HEK293 (cell line): ENCODE measurements around the gene SEMG2.

Experiments
- CTCF ChIA-PET: fragments of 350-600 bp; formaldehyde crosslinking; extraction: SDS; loops from one replicate; lab custom pipeline; 2021; ENCODE audit warnings: antibody characterized with exemption; lab: Yijun Ruan, JAX
- POLR2A ChIA-PET: fragments of 300-600 bp; formaldehyde crosslinking; extraction: SDS; loops from one replicate; lab custom pipeline; 2020; ENCODE audit warnings: antibody characterized with exemption, inconsistent platforms; lab: Yijun Ruan, JAX
- H3K27ac ChIP-seq: fragments of 200-500 bp; sonication (Bioruptor generic); 2 replicates; pipeline ENCODE4 v1.5.1; 2014; ENCODE audit warnings: low read depth, low read length, control low read depth, inconsistent platforms; ENCODE audit errors: extremely low read depth
- H3K36me3 ChIP-seq, 2 experiments: fragments of 200-500 bp in 1 of 2; sonication (Bioruptor generic) in 1 of 2; 1 replicate in 1 of 2; 2 replicates in 1 of 2; pipeline ENCODE4 v1.5.1; 2014 to 2017; ENCODE audit warnings: inconsistent platforms in 2 of 2, low read length in 2 of 2; ENCODE audit not compliant: control insufficient read depth in 2 of 2, insufficient read depth in 1 of 2
- H3K4me1 ChIP-seq: fragments of 200-500 bp; sonication (Bioruptor generic); 2 replicates; pipeline ENCODE4 v1.5.1; 2014; ENCODE audit warnings: mild to moderate bottlenecking, low read length, inconsistent platforms; ENCODE audit not compliant: control insufficient read depth, insufficient read depth
- H3K4me3 ChIP-seq: 2 replicates; pipeline ENCODE4 v1.5.1; 2011; ENCODE audit warnings: low read depth, mild to moderate bottlenecking, control low read depth, low read length, moderate library complexity
- H3K9me3 ChIP-seq: fragments of 200-500 bp; sonication (Bioruptor generic); 2 replicates; pipeline ENCODE4 v1.5.1; 2014; ENCODE audit warnings: low read depth, low read length, inconsistent platforms; ENCODE audit not compliant: control insufficient read depth, insufficient read depth
- KLF1 ChIP-seq: fragments of 450-650 bp; formaldehyde crosslinking; IDR thresholded peaks from 2 replicates; pipeline ENCODE4 v1.5.1; 2016; ENCODE audit warnings: missing biosample characterization, missing genetic modification characterization
- ZBTB8A ChIP-seq: fragments of 450-650 bp; formaldehyde crosslinking; IDR thresholded peaks from 2 replicates; pipeline ENCODE4 v1.5.1; 2016; ENCODE audit warnings: missing biosample characterization, missing genetic modification characterization
- ZEB2 ChIP-seq: fragments of 450-650 bp; formaldehyde crosslinking; IDR thresholded peaks from 2 replicates; pipeline ENCODE4 v1.5.1; 2016; ENCODE audit warnings: missing biosample characterization, missing genetic modification characterization
- ZFP37 ChIP-seq: fragments of 450-650 bp; formaldehyde crosslinking; IDR thresholded peaks from 2 replicates; pipeline ENCODE4 v1.5.1; 2016; ENCODE audit warnings: missing biosample characterization, missing genetic modification characterization
- ZNF16 ChIP-seq: fragments of 450-650 bp; formaldehyde crosslinking; IDR thresholded peaks from 2 replicates; pipeline ENCODE4 v1.5.1; 2016; ENCODE audit warnings: low read depth, missing biosample characterization, missing genetic modification characterization
- ZNF2 ChIP-seq: fragments of 450-650 bp; formaldehyde crosslinking; IDR thresholded peaks from 2 replicates; pipeline ENCODE4 v1.5.1; 2016; ENCODE audit warnings: missing biosample characterization, missing genetic modification characterization
- ZNF221 ChIP-seq: fragments of 450-650 bp; formaldehyde crosslinking; IDR thresholded peaks from 2 replicates; pipeline ENCODE4 v1.5.1; 2017; ENCODE audit warnings: missing biosample characterization, missing genetic modification characterization, borderline replicate concordance
- ZNF248 ChIP-seq: fragments of 450-650 bp; formaldehyde crosslinking; IDR thresholded peaks from 2 replicates; pipeline ENCODE4 v1.5.1; 2017; ENCODE audit warnings: missing biosample characterization, missing genetic modification characterization
- ZNF292 ChIP-seq: fragments of 450-650 bp; formaldehyde crosslinking; IDR thresholded peaks from 2 replicates; pipeline ENCODE4 v1.5.1; 2016; ENCODE audit warnings: low read depth, missing biosample characterization, missing genetic modification characterization, borderline replicate concordance
- ZNF335 ChIP-seq: fragments of 450-650 bp; formaldehyde crosslinking; conservative IDR thresholded peaks from 2 replicates; pipeline ENCODE4 v1.5.1; 2016; ENCODE audit warnings: missing biosample characterization, missing genetic modification characterization
- ZNF626 ChIP-seq: fragments of 450-650 bp; sonication (Bioruptor Pico); formaldehyde crosslinking; IDR thresholded peaks from 2 replicates; pipeline ENCODE4 v1.5.1; 2018; ENCODE audit warnings: missing biosample characterization, missing genetic modification characterization, inconsistent platforms
- ZNF777 ChIP-seq: fragments of 450-650 bp; formaldehyde crosslinking; IDR thresholded peaks from 2 replicates; pipeline ENCODE4 v1.5.1; 2017; ENCODE audit warnings: missing biosample characterization, missing genetic modification characterization, borderline replicate concordance
- ZNF792 ChIP-seq: fragments of 450-650 bp; formaldehyde crosslinking; IDR thresholded peaks from 2 replicates; pipeline ENCODE4 v1.5.1; 2016; ENCODE audit warnings: missing biosample characterization, missing genetic modification characterization
- TF ChIP-seq, protein P1 (sequence below): fragments of 450-650 bp; formaldehyde crosslinking; IDR thresholded peaks from 2 replicates; pipeline ENCODE4 v1.5.1; 2016; ENCODE audit warnings: missing biosample characterization, missing genetic modification characterization
- TF ChIP-seq, protein P2 (sequence below): fragments of 450-650 bp; formaldehyde crosslinking; IDR thresholded peaks from 2 replicates; pipeline ENCODE4 v1.5.1; 2016; ENCODE audit warnings: missing biosample characterization, missing genetic modification characterization
- TF ChIP-seq, protein P3 (sequence below): fragments of 450-650 bp; formaldehyde crosslinking; IDR thresholded peaks from 2 replicates; pipeline ENCODE4 v1.5.1; 2016; ENCODE audit warnings: missing biosample characterization, missing genetic modification characterization
- TF ChIP-seq, protein P4 (sequence below): fragments of 450-650 bp; formaldehyde crosslinking; IDR thresholded peaks from 2 replicates; pipeline ENCODE4 v1.5.1; 2016; ENCODE audit warnings: missing biosample characterization, missing genetic modification characterization

The SEMG2 gene

DNA sequence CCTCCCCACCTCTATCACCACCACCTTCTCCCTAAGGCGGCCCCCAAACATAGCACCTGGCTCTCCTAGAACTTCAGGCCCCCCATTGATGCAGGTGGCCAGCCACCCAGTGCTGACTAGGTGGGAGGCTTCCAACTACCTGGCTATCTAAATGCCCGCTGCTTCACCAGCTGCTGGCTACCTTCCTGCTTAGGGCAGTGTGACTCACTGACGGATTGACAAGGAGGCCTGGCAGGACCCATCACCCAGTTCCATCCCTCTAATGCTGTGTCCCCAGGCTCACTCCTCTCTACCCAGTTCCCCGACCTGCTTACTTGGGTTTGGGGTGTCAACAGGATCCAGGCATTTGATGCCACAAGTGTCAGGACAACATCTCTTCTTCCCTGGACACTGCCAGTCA, 32.1 kb downstream of the SEMG2 start:
- Histone ChIP-seq H3K36me3 (no peaks in the 10 kb centered on the region), H3K9me3 (no peaks in the 10 kb centered on the region), H3K4me3 (no peak overlapping the region), H3K4me1 (peaks cover 5% of the 10 kb centered on the region), H3K27ac (no peak overlapping the region)
- CTCF ChIA-PET = interaction anchor here (0.6 to 0.7 kb wide), 3 partner anchors 43 to 1132 kb away, joined by 4 to 6 read pairs (median 5); no protein-coding TSS in a partner anchor
- TF ChIP-seq ZNF16 (tag by site-specific recombination) (no peak), ZNF792 (tag by site-specific recombination) (no peak), ZNF221 (tag by site-specific recombination) (no peak), ZNF2 (tag by site-specific recombination) (no peak), ZEB2 (tag by site-specific recombination) (no peak), ZNF248 (tag by site-specific recombination) (no peak), ZBTB8A (tag by site-specific recombination) (no peak)
- TF ChIP-seq, protein P1, sequence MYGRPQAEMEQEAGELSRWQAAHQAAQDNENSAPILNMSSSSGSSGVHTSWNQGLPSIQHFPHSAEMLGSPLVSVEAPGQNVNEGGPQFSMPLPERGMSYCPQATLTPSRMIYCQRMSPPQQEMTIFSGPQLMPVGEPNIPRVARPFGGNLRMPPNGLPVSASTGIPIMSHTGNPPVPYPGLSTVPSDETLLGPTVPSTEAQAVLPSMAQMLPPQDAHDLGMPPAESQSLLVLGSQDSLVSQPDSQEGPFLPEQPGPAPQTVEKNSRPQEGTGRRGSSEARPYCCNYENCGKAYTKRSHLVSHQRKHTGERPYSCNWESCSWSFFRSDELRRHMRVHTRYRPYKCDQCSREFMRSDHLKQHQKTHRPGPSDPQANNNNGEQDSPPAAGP = no peak
- TF ChIP-seq, protein P2, sequence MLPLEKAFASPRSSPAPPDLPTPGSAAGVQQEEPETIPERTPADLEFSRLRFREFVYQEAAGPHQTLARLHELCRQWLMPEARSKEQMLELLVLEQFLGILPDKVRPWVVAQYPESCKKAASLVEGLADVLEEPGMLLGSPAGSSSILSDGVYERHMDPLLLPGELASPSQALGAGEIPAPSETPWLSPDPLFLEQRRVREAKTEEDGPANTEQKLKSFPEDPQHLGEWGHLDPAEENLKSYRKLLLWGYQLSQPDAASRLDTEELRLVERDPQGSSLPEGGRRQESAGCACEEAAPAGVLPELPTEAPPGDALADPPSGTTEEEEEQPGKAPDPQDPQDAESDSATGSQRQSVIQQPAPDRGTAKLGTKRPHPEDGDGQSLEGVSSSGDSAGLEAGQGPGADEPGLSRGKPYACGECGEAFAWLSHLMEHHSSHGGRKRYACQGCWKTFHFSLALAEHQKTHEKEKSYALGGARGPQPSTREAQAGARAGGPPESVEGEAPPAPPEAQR (tag by site-specific recombination) = no peak
- POLR2A ChIA-PET = no interaction called here

DNA sequence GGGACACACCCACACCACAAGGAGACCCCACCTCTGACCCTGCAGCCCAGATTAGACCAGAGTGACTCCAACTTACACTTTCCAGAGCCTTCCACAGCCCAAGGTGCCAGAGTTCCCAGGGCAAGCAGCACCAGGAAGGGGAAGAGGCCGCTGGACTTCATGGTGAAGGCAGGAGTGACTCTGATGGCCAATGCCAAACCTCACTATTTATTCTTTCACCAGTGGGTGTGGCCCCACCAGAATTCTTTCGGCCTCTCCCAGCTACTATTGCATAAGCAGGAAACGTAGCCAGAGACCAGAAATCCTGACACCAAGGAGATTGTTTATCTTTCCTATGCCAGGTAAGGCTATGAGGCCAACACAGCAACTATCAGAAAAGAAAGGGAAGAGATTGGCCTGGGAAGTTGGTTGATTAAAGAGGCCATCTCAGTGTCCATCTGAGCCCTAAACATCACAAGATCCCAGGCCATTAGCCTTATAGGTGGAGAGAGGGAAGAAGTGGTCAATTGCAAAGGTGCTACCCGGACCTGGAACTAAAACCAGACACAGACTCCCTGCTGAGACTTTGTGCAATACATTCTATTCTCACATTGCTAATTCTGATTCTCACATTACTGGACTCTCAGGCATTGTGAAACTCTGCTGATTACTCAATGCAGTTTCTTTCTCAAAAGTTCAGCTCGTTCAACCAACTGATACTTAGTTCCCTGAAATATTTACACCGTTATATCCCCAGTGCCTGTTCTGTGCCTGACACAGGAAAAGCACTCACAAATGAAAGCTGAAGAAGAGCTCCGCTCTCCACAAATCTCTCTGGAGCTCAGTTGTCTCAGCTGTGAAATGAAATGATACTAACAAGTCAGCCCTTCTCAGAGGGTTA, 33.5 kb downstream of the SEMG2 start, which contains the start of gene SLPI:
Gene SLPI (minus strand): TSS at position 182 of the 880 bp plus-strand sequence. CDS start 21 bp downstream, at position 161.
- Histone ChIP-seq H3K27ac (no peak within 1 kb of the TSS), H3K9me3 (no peaks in the 10 kb centered on the region), H3K36me3 (no peaks in the 10 kb centered on the region), H3K4me1 (no peaks in the 10 kb centered on the region; the same call in 1 of the 2 replicates)
- ChIA-PET POLR2A (interaction anchor here (0.5 kb wide), 1 partner anchor 23 kb away, joined by 4 read pairs; no protein-coding TSS in a partner anchor), CTCF (interaction anchor here (0.8 to 2.0 kb wide), 8 partner anchors 9 to 158 kb away, joined by 3 to 8 read pairs (median 4); no protein-coding TSS in a partner anchor)
- no peak for TF ChIP-seq ZFP37 (tag by site-specific recombination)
- TF ChIP-seq ZNF292 (tag by site-specific recombination) = no peak
- TF ChIP-seq, protein P3, sequence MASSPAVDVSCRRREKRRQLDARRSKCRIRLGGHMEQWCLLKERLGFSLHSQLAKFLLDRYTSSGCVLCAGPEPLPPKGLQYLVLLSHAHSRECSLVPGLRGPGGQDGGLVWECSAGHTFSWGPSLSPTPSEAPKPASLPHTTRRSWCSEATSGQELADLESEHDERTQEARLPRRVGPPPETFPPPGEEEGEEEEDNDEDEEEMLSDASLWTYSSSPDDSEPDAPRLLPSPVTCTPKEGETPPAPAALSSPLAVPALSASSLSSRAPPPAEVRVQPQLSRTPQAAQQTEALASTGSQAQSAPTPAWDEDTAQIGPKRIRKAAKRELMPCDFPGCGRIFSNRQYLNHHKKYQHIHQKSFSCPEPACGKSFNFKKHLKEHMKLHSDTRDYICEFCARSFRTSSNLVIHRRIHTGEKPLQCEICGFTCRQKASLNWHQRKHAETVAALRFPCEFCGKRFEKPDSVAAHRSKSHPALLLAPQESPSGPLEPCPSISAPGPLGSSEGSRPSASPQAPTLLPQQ (tag by site-specific recombination) = peak; percentile 54
- TF ChIP-seq, protein P4, sequence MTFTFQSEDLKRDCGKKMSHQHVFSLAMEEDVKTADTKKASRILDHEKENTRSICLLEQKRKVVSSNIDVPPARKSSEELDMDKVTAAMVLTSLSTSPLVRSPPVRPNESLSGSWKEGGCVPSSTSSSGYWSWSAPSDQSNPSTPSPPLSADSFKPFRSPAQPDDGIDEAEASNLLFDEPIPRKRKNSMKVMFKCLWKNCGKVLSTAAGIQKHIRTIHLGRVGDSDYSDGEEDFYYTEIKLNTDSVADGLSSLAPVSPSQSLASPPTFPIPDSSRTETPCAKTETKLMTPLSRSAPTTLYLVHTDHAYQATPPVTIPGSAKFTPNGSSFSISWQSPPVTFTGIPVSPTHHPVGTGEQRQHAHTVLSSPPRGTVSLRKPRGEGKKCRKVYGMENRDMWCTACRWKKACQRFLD (tag by site-specific recombination) = no peak
- no peak for TF ChIP-seq ZNF335
- TF ChIP-seq KLF1 = peak; percentile 79
- TF ChIP-seq ZNF777 = no peak
- no peak for TF ChIP-seq ZNF626
- TF ChIP-seq, all 188 proteins: peak for 2
- H3K4me3 ChIP-seq = no peak within 1 kb of the TSS
